A549 (cell line): ENCODE measurements around the gene ISM1.

Source experiments
- CBX2 ChIP-seq: fragments of 200-600 bp; sonication (generic); IDR thresholded peaks from 2 replicates; pipeline ENCODE4 v1.6.1; 2016; ENCODE audit warnings: low read depth, mild to moderate bottlenecking, borderline replicate concordance
- CHD2 ChIP-seq: fragments of 150-350 bp; IDR thresholded peaks from 2 replicates; pipeline ENCODE4 v1.6.1; 2014; ENCODE audit warnings: low read length; ENCODE audit not compliant: partially characterized antibody
- CTCF ChIP-seq: fragments of >200 bp; sonication (Bioruptor Twin); formaldehyde crosslinking; IDR thresholded peaks from 3 replicates; pipeline ENCODE4 v1.5.1; 2016
- EP300 ChIP-seq, 2 experiments: fragments of >200 bp; sonication (Bioruptor Twin); formaldehyde crosslinking; IDR thresholded peaks; 2 replicates in 1 of 2; 3 replicates in 1 of 2; pipeline ENCODE4 v1.6.1; 2016 to 2017
- JUNB ChIP-seq: fragments of >200 bp; sonication (Bioruptor Twin); formaldehyde crosslinking; IDR thresholded peaks from 2 replicates; pipeline ENCODE4 v1.6.1; 2016
- MAX ChIP-seq: IDR thresholded peaks from 2 replicates; pipeline ENCODE4 v1.6.1; 2012
- POLR2A ChIP-seq: IDR thresholded peaks from 2 replicates; pipeline ENCODE4 v1.6.1; 2012; ENCODE audit warnings: mild to moderate bottlenecking, low read length
- SREBF2 ChIP-seq: fragments of 450-650 bp; IDR thresholded peaks from 2 replicates; pipeline ENCODE4 v1.6.1; 2014; ENCODE audit warnings: mild to moderate bottlenecking, moderate library complexity

GRCh38 chr20:13322621-13323020 is 101.5 kb downstream of the ISM1 start:
- TF ChIP-seq POLR2A (no peak), SREBF2 (no peak), EP300 (IDR thresholded peaks at IDR 0.05) (no peak), CTCF (no peak), JUNB (no peak), MAX (no peak), CHD2 (no peak), CBX2 (no peak)
